Measurements from ENCODE around the gene DUSP22. TPM values are rescaled to one million over a fixed set of nuclear protein-coding genes. Genes with fewer than 3 reads are reported as not detected.

DUSP22 gene
- total RNA-seq, 1 experiment from 2014 or later = 19.2 TPM

DNA sequence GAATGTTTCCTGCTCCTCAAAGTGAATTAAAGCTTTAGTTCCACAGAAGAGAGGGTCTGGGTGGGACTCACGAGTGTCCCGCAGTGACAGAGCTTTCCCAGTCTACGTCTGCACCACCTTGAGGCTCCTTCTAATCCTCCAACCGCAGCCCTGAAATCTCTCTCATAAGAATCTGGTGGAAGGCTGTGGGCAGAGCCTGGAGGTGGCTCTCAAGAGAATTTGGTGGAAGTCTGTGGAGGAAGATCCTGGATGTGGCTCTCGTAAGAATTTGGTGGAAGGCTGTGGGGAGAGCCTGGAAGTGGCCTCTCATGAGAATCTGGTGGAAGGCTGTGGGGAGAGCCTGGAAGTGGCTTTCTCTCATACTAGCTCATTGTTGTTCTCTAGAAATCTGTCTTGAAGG, 13.8 kb upstream of the DUSP22 start (continued):
- TF ChIP-seq, protein P1, sequence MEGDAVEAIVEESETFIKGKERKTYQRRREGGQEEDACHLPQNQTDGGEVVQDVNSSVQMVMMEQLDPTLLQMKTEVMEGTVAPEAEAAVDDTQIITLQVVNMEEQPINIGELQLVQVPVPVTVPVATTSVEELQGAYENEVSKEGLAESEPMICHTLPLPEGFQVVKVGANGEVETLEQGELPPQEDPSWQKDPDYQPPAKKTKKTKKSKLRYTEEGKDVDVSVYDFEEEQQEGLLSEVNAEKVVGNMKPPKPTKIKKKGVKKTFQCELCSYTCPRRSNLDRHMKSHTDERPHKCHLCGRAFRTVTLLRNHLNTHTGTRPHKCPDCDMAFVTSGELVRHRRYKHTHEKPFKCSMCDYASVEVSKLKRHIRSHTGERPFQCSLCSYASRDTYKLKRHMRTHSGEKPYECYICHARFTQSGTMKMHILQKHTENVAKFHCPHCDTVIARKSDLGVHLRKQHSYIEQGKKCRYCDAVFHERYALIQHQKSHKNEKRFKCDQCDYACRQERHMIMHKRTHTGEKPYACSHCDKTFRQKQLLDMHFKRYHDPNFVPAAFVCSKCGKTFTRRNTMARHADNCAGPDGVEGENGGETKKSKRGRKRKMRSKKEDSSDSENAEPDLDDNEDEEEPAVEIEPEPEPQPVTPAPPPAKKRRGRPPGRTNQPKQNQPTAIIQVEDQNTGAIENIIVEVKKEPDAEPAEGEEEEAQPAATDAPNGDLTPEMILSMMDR (IDR thresholded peaks at IDR 0.05 in 2 of 3, conservative IDR thresholded peaks at IDR 0.05 in 1 of 3; ENCODE audit: borderline replicate concordance in 1 of 3, insufficient read depth in 1 of 3, low read depth in 2 of 3, low read length in 2 of 3) = no peak
- TF ChIP-seq SIN3A (IDR thresholded peaks at IDR 0.05; ENCODE audit: low read depth) (no peak), YY1 (IDR thresholded peaks at IDR 0.05; ENCODE audit: extremely low read depth, insufficient replicate concordance, low read depth, low read length) (no peak)

DNA sequence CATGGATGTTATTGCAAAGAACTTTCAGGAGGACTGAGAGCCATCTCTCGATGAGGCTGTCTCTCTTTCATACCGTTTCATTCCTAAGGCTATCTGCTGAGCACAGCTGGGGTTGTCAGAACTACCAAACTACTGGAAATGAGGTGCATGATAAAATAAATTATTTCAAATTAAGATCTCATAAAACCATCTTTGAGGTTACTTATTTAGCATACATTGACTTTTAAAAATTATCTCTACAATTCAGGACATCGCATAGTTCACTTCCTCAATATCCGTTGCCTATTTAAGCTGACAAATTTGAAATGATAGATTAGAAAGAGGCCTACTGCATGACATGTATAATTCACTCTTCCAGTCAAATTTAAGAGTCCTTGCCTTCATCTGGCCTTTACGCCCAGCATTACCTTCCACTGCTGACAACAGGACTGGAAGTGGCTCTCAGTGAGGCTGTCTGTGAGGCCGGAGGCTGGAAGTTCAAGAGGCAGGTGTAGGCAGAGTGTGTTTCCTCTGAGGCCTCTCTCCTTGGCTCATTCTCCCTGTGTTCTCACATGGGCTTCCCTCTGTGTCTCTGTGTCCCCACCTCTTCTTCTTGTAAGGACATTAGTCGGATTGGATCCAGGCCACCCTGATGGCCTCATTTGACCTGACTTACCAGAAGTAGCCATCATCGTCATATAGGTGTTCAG, 12.8 kb upstream of the DUSP22 start:
- CTCF ChIA-PET = no interaction called here
- H2AFZ ChIP-seq (ENCODE audit: low read depth, low read length, poor library complexity, severe bottlenecking) = no peak overlapping the region
- no peaks in the 10 kb centered on the region for H3K36me3 ChIP-seq (ENCODE audit: control insufficient read depth in 1 of 2, insufficient read depth in 2 of 2, low read length in 2 of 2)
- peaks cover 14% of the 10 kb centered on the region; the same call in 1 of the 2 replicates for H3K27me3 ChIP-seq (ENCODE audit: insufficient read depth, low read length)
- H3K4me2 ChIP-seq (ENCODE audit: low read length) = no peak overlapping the region
- H3K27ac ChIP-seq (ENCODE audit: low read depth, low read length) = no peak overlapping the region
- ATAC-seq = no peak
- RAD21 ChIA-PET (ENCODE audit: low non-redundant PET in 1 of 2, low total read pairs in 2 of 2, uncharacterized antibody in 2 of 2, unreplicated experiment in 2 of 2) = interaction anchor here in 1 of 2 experiments (0.6 kb wide), 1 partner anchor 856 kb away, joined by 7 read pairs; no protein-coding TSS in a partner anchor
- no peaks in the 10 kb centered on the region for H3K79me2 ChIP-seq (ENCODE audit: insufficient read depth, low read length)
- TF ChIP-seq ZNF274 (IDR thresholded peaks at IDR 0.05; ENCODE audit: low read depth, low read length) (no peak), SP1 (IDR thresholded peaks at IDR 0.05; ENCODE audit: low read depth) (no peak), YY1 (IDR thresholded peaks at IDR 0.05; ENCODE audit: extremely low read depth, insufficient replicate concordance, low read depth, low read length) (no peak), ZFX (IDR thresholded peaks at IDR 0.05) (no peak), POLR2AphosphoS5 (IDR thresholded peaks at IDR 0.05; ENCODE audit: low read depth, low read length) (no peak), EGR1 (IDR thresholded peaks at IDR 0.05; ENCODE audit: low read depth) (no peak), CBX3 (IDR thresholded peaks at IDR 0.05; ENCODE audit: low read depth) (no peak), EZH2 (IDR thresholded peaks at IDR 0.05) (no peak), TCF7L2 (IDR thresholded peaks at IDR 0.05; ENCODE audit: borderline replicate concordance, extremely low read depth, insufficient read depth, insufficient read length) (no peak), FOSL1 (IDR thresholded peaks at IDR 0.05; ENCODE audit: low read depth) (no peak)
- TF ChIP-seq, protein P2, sequence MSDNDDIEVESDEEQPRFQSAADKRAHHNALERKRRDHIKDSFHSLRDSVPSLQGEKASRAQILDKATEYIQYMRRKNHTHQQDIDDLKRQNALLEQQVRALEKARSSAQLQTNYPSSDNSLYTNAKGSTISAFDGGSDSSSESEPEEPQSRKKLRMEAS (IDR thresholded peaks at IDR 0.05) = no peak
- TF ChIP-seq, protein P3, sequence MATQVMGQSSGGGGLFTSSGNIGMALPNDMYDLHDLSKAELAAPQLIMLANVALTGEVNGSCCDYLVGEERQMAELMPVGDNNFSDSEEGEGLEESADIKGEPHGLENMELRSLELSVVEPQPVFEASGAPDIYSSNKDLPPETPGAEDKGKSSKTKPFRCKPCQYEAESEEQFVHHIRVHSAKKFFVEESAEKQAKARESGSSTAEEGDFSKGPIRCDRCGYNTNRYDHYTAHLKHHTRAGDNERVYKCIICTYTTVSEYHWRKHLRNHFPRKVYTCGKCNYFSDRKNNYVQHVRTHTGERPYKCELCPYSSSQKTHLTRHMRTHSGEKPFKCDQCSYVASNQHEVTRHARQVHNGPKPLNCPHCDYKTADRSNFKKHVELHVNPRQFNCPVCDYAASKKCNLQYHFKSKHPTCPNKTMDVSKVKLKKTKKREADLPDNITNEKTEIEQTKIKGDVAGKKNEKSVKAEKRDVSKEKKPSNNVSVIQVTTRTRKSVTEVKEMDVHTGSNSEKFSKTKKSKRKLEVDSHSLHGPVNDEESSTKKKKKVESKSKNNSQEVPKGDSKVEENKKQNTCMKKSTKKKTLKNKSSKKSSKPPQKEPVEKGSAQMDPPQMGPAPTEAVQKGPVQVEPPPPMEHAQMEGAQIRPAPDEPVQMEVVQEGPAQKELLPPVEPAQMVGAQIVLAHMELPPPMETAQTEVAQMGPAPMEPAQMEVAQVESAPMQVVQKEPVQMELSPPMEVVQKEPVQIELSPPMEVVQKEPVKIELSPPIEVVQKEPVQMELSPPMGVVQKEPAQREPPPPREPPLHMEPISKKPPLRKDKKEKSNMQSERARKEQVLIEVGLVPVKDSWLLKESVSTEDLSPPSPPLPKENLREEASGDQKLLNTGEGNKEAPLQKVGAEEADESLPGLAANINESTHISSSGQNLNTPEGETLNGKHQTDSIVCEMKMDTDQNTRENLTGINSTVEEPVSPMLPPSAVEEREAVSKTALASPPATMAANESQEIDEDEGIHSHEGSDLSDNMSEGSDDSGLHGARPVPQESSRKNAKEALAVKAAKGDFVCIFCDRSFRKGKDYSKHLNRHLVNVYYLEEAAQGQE (IDR thresholded peaks at IDR 0.05; ENCODE audit: low read depth) = no peak
- TF ChIP-seq, protein P4, sequence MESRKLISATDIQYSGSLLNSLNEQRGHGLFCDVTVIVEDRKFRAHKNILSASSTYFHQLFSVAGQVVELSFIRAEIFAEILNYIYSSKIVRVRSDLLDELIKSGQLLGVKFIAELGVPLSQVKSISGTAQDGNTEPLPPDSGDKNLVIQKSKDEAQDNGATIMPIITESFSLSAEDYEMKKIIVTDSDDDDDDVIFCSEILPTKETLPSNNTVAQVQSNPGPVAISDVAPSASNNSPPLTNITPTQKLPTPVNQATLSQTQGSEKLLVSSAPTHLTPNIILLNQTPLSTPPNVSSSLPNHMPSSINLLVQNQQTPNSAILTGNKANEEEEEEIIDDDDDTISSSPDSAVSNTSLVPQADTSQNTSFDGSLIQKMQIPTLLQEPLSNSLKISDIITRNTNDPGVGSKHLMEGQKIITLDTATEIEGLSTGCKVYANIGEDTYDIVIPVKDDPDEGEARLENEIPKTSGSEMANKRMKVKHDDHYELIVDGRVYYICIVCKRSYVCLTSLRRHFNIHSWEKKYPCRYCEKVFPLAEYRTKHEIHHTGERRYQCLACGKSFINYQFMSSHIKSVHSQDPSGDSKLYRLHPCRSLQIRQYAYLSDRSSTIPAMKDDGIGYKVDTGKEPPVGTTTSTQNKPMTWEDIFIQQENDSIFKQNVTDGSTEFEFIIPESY (IDR thresholded peaks at IDR 0.05; ENCODE audit: extremely low read depth, insufficient replicate concordance, low read length) = no peak
- no peaks in the 10 kb centered on the region for H4K20me1 ChIP-seq (ENCODE audit: insufficient read depth)
- H3K9me2 ChIP-seq (ENCODE audit: insufficient read depth) = no peaks in the 10 kb centered on the region
- no peak overlapping the region for H3K9ac ChIP-seq (ENCODE audit: low read length)
- H3K9me3 ChIP-seq (ENCODE audit: control insufficient read depth in 1 of 2, insufficient read depth in 1 of 2, low read depth in 1 of 2, low read length in 2 of 2) = 0 out of 4 replicates have a peak, but pooled peaks cover 0 to 4% of the 10 kb centered on the region in 2 experiments
- no TSS peak for BruUV-seq (replicated peaks)
- intact Hi-C loops (cut with micrococcal nuclease) = no loop called here
- H3K4me1 ChIP-seq (ENCODE audit: control insufficient read depth in 1 of 2, insufficient read depth in 2 of 2, low read length in 2 of 2) = no peaks in the 10 kb centered on the region
- POLR2A ChIA-PET = no interaction called here
- no peak overlapping the region for H3K4me3 ChIP-seq (replicated peaks in 1 of 2; ENCODE audit: low read depth in 1 of 2, low read length in 2 of 2)
- no peak for DNase-seq (ENCODE audit: low read depth, low spot score)
